ENCODE results near the gene GBP7.

The GBP7 gene

DNA sequence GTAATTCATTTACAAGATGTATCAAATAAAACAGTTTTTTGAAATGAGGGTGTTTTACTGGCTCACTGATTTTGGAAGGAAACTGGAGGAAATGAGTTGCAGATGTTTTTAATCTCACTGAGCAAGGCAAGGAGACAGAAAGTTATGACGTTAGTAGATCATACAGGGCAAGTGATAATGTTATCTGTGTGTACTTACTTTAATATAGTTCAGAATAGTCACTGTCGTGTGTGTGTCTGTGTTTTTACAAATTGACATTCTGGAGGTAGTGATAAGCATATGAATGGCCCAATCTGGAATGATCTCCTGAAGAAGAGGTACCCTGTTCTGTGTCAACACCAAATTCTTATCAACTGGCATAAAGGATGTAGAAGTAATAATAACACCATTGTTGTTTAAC lies 24.9 kb upstream of the GBP7 start:
- Histone ChIP-seq H3K4me1 (ENCODE audit: low read depth, poor library complexity, severe bottlenecking) (peaks cover 17% of the 10 kb centered on the region), H3K79me2 (ENCODE audit: insufficient read depth, low read depth) (no peaks in the 10 kb centered on the region), H3K4me3 (IDR thresholded peaks at IDR 0.05; ENCODE audit: insufficient read depth, low read depth, low read length) (no peak overlapping the region), H3K27ac (no peak overlapping the region), H3K27me3 (ENCODE audit: insufficient read depth, low read depth) (no peaks in the 10 kb centered on the region), H4K20me1 (ENCODE audit: insufficient read depth) (no peaks in the 10 kb centered on the region), H3K9ac (no peak overlapping the region), H3K36me3 (ENCODE audit: insufficient read depth) (no peaks in the 10 kb centered on the region), H3K4me2 (no peak overlapping the region), H2AFZ (ENCODE audit: low read depth) (no peak overlapping the region)
- TF ChIP-seq, protein P1, sequence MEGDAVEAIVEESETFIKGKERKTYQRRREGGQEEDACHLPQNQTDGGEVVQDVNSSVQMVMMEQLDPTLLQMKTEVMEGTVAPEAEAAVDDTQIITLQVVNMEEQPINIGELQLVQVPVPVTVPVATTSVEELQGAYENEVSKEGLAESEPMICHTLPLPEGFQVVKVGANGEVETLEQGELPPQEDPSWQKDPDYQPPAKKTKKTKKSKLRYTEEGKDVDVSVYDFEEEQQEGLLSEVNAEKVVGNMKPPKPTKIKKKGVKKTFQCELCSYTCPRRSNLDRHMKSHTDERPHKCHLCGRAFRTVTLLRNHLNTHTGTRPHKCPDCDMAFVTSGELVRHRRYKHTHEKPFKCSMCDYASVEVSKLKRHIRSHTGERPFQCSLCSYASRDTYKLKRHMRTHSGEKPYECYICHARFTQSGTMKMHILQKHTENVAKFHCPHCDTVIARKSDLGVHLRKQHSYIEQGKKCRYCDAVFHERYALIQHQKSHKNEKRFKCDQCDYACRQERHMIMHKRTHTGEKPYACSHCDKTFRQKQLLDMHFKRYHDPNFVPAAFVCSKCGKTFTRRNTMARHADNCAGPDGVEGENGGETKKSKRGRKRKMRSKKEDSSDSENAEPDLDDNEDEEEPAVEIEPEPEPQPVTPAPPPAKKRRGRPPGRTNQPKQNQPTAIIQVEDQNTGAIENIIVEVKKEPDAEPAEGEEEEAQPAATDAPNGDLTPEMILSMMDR (conservative IDR thresholded peaks at IDR 0.05; ENCODE audit: low read depth, low read length): no peak

DNA sequence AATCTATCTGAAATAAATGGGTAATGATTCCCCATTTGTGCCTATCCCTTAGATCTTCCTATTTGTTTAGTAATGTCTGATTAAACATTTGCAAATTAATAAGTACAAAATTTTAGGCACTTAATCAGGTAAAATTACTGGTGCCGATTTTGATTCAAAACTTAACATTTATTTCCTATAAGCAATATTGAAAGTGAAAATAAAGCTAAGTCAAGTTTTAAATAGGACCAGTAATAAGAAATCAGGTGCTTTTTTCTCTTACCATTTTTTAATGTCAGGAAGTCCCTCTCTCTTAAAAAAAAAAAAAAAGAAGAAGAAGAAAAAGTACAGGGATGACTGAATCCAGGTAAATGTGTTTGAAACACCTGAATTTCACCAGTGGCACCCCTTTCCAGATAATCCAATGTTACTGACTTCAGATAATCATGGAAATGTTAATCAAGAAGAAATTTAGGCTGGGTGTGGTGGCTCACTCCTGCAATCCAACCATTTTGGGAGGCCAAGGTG lies 23.8 kb upstream of the GBP7 start:
- H3K36me3 ChIP-seq (ENCODE audit: insufficient read depth): no peaks in the 10 kb centered on the region
- 0 out of 2 replicates have a peak overlapping the region, but pooled peaks have one; percentile 34 for H2AFZ ChIP-seq (ENCODE audit: low read depth)
- H3K4me3 ChIP-seq (IDR thresholded peaks at IDR 0.05; ENCODE audit: insufficient read depth, low read depth, low read length): no peak overlapping the region
- TF ChIP-seq, protein P1 (conservative IDR thresholded peaks at IDR 0.05; ENCODE audit: low read depth, low read length): no peak
- peak overlapping the region; percentile 56; the same call in 1 of the 2 replicates for H3K4me2 ChIP-seq
- no peaks in the 10 kb centered on the region for H3K27me3 ChIP-seq (ENCODE audit: insufficient read depth, low read depth)
- no peaks in the 10 kb centered on the region for H3K79me2 ChIP-seq (ENCODE audit: insufficient read depth, low read depth)
- H3K9ac ChIP-seq: no peak overlapping the region
- H3K27ac ChIP-seq: no peak overlapping the region
- no peaks in the 10 kb centered on the region for H4K20me1 ChIP-seq (ENCODE audit: insufficient read depth)
- peaks cover 17% of the 10 kb centered on the region for H3K4me1 ChIP-seq (ENCODE audit: low read depth, poor library complexity, severe bottlenecking)

DNA sequence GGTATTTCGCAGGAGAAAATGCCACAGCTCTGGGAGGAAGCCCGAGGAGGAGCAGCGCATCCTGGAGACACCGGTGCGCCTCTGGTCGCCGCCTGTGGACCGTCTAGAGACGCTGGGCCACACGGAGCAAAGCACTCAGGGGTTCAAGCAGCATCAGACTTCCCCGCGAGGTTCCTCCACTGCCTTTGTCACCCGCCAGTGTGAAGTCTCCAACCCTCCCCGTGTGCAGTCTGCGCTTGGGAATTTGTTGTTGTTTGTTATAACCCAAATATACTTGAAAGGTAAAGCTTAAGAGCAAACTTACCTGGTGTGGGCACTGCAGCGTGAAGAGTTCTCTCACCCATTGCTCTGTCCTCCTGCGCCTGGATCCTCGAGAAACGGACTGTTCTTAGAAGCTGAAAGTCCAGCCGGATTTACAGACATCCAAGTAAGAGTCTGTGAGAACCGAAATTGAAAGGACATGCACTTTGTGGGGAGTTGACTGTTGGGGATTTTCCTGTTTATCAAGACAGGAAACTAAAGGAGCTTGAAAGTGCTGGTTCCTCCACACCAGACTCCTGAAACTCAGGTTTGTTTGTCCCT lies 22.8 kb upstream of the GBP7 start, which contains the start of gene GBP4:
Gene GBP4 (minus strand): TSS at position 452 of the 582 bp plus-strand sequence. CDS start 108 bp downstream, at position 344.
- TF ChIP-seq, protein P1 (conservative IDR thresholded peaks at IDR 0.05; ENCODE audit: low read depth, low read length): no peak
- H3K27ac ChIP-seq: no peak within 1 kb of the TSS
- H3K4me3 ChIP-seq (IDR thresholded peaks at IDR 0.05; ENCODE audit: insufficient read depth, low read depth, low read length): no peak within 1 kb of the TSS
- peak within 1 kb of the TSS; percentile 34 for H2AFZ ChIP-seq (ENCODE audit: low read depth)
- peak within 1 kb of the TSS; percentile 56 for H3K4me2 ChIP-seq
- peaks cover 17% of the 10 kb centered on the region for H3K4me1 ChIP-seq (ENCODE audit: low read depth, poor library complexity, severe bottlenecking)
- H3K79me2 ChIP-seq (ENCODE audit: insufficient read depth, low read depth): no peaks in the 10 kb centered on the region
- H4K20me1 ChIP-seq (ENCODE audit: insufficient read depth): no peaks in the 10 kb centered on the region
- H3K27me3 ChIP-seq (ENCODE audit: insufficient read depth, low read depth): no peaks in the 10 kb centered on the region
- H3K9ac ChIP-seq: no peak within 1 kb of the TSS
- no peaks in the 10 kb centered on the region for H3K36me3 ChIP-seq (ENCODE audit: insufficient read depth)

DNA sequence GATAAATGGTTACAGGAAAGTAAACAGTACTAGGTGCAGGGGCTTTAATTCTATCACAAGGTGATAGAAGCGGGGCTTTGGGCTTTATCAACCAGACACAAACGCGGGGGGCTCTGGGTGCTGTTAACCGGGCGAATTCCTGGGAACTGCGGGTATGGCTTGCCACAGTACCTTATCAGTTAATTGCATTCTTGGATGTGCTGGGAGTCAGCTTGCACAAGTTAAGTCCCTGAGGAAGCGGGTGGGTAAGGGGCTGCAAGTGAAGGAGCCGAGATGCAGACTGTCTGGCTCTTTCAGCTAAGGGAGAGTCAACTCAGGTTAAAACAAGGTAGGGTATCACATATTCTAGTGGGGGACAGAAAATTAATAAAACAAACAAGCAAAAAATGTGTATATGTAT lies 22.3 kb upstream of the GBP7 start:
- no peak overlapping the region for H3K4me3 ChIP-seq (IDR thresholded peaks at IDR 0.05; ENCODE audit: insufficient read depth, low read depth, low read length)

More for the DNA sequence above, 22.3 kb upstream of the GBP7 start:
- no peak overlapping the region for H3K9ac ChIP-seq
- no peak overlapping the region for H3K27ac ChIP-seq
- H3K4me1 ChIP-seq (ENCODE audit: low read depth, poor library complexity, severe bottlenecking): peaks cover 17% of the 10 kb centered on the region
- no peak overlapping the region for H2AFZ ChIP-seq (ENCODE audit: low read depth)
- H3K79me2 ChIP-seq (ENCODE audit: insufficient read depth, low read depth): no peaks in the 10 kb centered on the region
- H3K36me3 ChIP-seq (ENCODE audit: insufficient read depth): no peaks in the 10 kb centered on the region
- no peak overlapping the region for H3K4me2 ChIP-seq
- H3K27me3 ChIP-seq (ENCODE audit: insufficient read depth, low read depth): no peaks in the 10 kb centered on the region
- H4K20me1 ChIP-seq (ENCODE audit: insufficient read depth): no peaks in the 10 kb centered on the region
- TF ChIP-seq, protein P1 (conservative IDR thresholded peaks at IDR 0.05; ENCODE audit: low read depth, low read length): no peak
